ENCODE measurements around the gene HIVEP3. TPM values are rescaled to one million over a fixed set of nuclear protein-coding genes. Genes with fewer than 3 reads are reported as not detected.

HIVEP3 gene
- total RNA-seq, 2 donors from 2014 or later = 2.3 to 12.8 TPM

GRCh38 chr1:41707793-41708192, 210.9 kb downstream of the HIVEP3 start:
- Histone ChIP-seq H3K4me3 (no peak overlapping the region), H3K27ac (no peak overlapping the region), H3K9me3 (no peaks in the 10 kb centered on the region), H3K27me3 (replicated peaks; ENCODE audit: insufficient read depth) (no peaks in the 10 kb centered on the region), H3K36me3 (no peaks in the 10 kb centered on the region), H3K4me1 (ENCODE audit: control insufficient read depth in 1 of 2, low read depth in 2 of 2) (peaks cover 0 to 4% of the 10 kb centered on the region in 2 donors)
- ATAC-seq (ENCODE audit: insufficient number of reproducible peaks, low FRiP score, low read depth) (no peak), DNase-seq (ENCODE audit: low spot score) (no peak)
- no peak for TF ChIP-seq CTCF (IDR thresholded peaks at IDR 0.05)

DNA sequence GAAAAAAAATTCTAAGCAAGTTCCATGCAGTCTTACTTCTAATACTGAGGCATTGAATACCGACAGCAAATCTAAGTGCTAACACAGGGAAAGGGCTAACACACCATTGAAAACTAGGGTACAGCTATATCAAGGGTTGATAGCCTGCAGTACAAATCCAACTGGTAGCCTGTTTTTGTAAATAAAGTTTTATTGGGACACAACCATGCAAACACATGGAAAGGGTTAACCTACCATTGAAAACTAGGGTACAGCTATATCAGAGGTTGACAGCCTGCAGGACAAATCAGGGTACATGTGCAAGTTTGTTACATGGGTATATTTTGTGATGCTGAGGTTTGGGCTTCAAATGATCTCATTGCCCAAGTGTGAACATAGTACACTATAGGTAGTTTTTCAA, 212.9 kb downstream of the HIVEP3 start:
- ATAC-seq (ENCODE audit: insufficient number of reproducible peaks, low FRiP score, low read depth) = no peak
- TF ChIP-seq CTCF (IDR thresholded peaks at IDR 0.05) = no peak
- no peaks in the 10 kb centered on the region for H3K27me3 ChIP-seq (replicated peaks; ENCODE audit: insufficient read depth)
- H3K9me3 ChIP-seq = no peaks in the 10 kb centered on the region
- no peak for DNase-seq (ENCODE audit: low spot score)
- H3K4me1 ChIP-seq (ENCODE audit: control insufficient read depth in 1 of 2, low read depth in 2 of 2) = no peaks in the 10 kb centered on the region
- H3K27ac ChIP-seq = no peak overlapping the region
- no peaks in the 10 kb centered on the region for H3K36me3 ChIP-seq
- no peak overlapping the region for H3K4me3 ChIP-seq

- Histone ChIP-seq H3K4me3 (no peak overlapping the region), H3K9me3 (no peaks in the 10 kb centered on the region), H3K4me1 (ENCODE audit: control insufficient read depth in 1 of 2, low read depth in 2 of 2) (no peaks in the 10 kb centered on the region), H3K27ac (no peak overlapping the region), H3K27me3 (replicated peaks; ENCODE audit: insufficient read depth) (no peaks in the 10 kb centered on the region), H3K36me3 (no peaks in the 10 kb centered on the region)
- no peak for TF ChIP-seq CTCF (IDR thresholded peaks at IDR 0.05)
- no peak for ATAC-seq (ENCODE audit: insufficient number of reproducible peaks, low FRiP score, low read depth)
- no peak for DNase-seq (ENCODE audit: low spot score)
These were observed 214.5 kb downstream of the HIVEP3 start for GRCh38 chr1:41704196-41704595.

GRCh38 chr1:41702771-41703170, 216.0 kb downstream of the HIVEP3 start:
- DNase-seq (ENCODE audit: low spot score) = no peak
- Histone ChIP-seq H3K36me3 (no peaks in the 10 kb centered on the region), H3K9me3 (no peaks in the 10 kb centered on the region), H3K4me3 (no peak overlapping the region), H3K4me1 (ENCODE audit: control insufficient read depth in 1 of 2, low read depth in 2 of 2) (no peaks in the 10 kb centered on the region), H3K27me3 (replicated peaks; ENCODE audit: insufficient read depth) (no peaks in the 10 kb centered on the region), H3K27ac (no peak overlapping the region)
- ATAC-seq (ENCODE audit: insufficient number of reproducible peaks, low FRiP score, low read depth) = no peak
- TF ChIP-seq CTCF (IDR thresholded peaks at IDR 0.05) = no peak

DNA sequence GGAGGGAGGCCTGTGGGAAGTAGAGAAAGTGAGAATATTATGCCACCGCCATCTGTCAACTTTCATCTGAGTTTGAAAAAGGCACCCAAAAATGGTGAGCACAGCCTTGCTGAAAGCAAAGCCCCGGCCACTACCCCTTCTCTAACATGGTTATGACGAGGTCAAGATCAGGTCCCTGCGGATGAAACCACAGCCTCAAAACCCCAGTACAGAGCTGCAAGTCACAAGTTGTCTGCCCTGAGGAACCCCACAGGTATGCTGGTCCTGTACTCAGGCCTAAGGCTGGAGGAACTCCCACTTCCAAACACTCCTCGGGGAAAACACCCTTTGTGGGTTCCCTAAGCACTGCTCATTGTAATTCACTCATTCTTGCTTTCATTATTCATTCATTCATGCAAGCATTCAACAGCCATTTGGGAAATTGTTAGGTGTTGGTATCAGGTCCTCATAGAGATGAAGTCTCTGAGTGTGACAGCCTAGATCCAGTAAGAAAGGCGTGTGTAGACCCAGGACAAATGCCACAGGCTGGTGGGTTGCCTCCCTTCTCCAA, 217.7 kb downstream of the HIVEP3 start:
- no peak overlapping the region for H3K4me3 ChIP-seq
- no peak overlapping the region for H3K27ac ChIP-seq
- no peak for TF ChIP-seq CTCF (IDR thresholded peaks at IDR 0.05)
- DNase-seq (ENCODE audit: low spot score) = no peak
- no peaks in the 10 kb centered on the region for H3K36me3 ChIP-seq
- no peaks in the 10 kb centered on the region for H3K4me1 ChIP-seq (ENCODE audit: control insufficient read depth in 1 of 2, low read depth in 2 of 2)
- no peaks in the 10 kb centered on the region for H3K27me3 ChIP-seq (replicated peaks; ENCODE audit: insufficient read depth)
- no peaks in the 10 kb centered on the region for H3K9me3 ChIP-seq
- ATAC-seq (ENCODE audit: insufficient number of reproducible peaks, low FRiP score, low read depth) = no peak
